ENCODE results near the gene UGT3A2. TPM values are rescaled to one million over a fixed set of nuclear protein-coding genes. Genes with fewer than 3 reads are reported as not detected.

The UGT3A2 gene
- polyA plus RNA-seq, 1 experiment = not detected

DNA sequence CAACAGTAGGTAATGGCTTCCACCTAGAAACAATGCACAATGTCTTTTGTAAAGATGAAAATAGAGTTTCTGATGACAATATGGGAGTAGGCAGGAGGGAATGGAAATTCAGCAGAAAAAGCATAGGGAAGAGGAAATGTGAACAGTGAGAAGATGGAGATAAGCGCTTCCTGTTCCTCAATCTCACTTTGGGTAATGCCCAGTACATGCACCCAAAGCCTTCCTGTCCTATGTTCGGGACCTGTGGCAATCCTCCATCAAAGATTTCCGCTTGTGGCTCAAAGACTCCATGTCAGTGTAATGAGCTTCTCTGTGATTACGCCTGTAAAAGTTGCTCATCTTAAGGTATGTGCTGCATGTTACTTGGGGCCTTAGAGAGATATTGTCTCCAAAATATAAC, 78.2 kb downstream of the UGT3A2 start:
- Histone ChIP-seq H3K27me3 (ENCODE audit: control insufficient read depth, insufficient read depth, low read length) (peaks cover 4% of the 10 kb centered on the region), H3K4me3 (ENCODE audit: low read depth, low read length) (no peak overlapping the region), H3K27ac (ENCODE audit: low read depth, low read length) (no peak overlapping the region), H3K9me3 (ENCODE audit: control insufficient read depth, insufficient read depth, low read length) (no peaks in the 10 kb centered on the region)
- ChIA-PET CTCF (no interaction called here), POLR2A (no interaction called here)
- TF ChIP-seq, protein P1, sequence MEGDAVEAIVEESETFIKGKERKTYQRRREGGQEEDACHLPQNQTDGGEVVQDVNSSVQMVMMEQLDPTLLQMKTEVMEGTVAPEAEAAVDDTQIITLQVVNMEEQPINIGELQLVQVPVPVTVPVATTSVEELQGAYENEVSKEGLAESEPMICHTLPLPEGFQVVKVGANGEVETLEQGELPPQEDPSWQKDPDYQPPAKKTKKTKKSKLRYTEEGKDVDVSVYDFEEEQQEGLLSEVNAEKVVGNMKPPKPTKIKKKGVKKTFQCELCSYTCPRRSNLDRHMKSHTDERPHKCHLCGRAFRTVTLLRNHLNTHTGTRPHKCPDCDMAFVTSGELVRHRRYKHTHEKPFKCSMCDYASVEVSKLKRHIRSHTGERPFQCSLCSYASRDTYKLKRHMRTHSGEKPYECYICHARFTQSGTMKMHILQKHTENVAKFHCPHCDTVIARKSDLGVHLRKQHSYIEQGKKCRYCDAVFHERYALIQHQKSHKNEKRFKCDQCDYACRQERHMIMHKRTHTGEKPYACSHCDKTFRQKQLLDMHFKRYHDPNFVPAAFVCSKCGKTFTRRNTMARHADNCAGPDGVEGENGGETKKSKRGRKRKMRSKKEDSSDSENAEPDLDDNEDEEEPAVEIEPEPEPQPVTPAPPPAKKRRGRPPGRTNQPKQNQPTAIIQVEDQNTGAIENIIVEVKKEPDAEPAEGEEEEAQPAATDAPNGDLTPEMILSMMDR (IDR thresholded peaks at IDR 0.05; ENCODE audit: low read depth, low read length) = no peak
- no peak for DNase-seq (ENCODE audit: low read depth, low spot score)

DNA sequence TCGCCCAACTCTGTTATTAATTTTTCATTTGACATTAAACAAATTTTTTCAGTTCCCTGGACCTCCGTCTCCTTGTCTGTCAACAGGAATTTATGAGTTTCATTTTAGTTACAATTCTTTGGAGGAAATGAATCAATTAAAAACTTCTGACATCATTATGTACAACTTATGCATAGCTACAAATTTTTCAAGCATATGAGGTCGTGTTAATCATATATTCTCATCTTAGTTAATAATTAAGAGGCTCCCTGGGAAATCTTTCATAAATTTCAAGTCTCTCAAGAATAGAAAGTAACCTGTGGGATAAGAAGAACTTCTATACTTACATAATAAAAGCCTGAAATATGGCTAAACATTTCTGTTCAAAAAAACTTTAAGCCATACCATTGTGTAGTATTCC, 78.9 kb downstream of the UGT3A2 start:
- no peak for DNase-seq (ENCODE audit: low read depth, low spot score)
- ChIA-PET POLR2A (no interaction called here), CTCF (interaction anchor here (0.9 kb wide), 1 partner anchor 91 kb away, joined by 4 read pairs; no protein-coding TSS in a partner anchor)
- Histone ChIP-seq H3K9me3 (ENCODE audit: control insufficient read depth, insufficient read depth, low read length) (no peaks in the 10 kb centered on the region), H3K4me3 (ENCODE audit: low read depth, low read length) (no peak overlapping the region), H3K27me3 (ENCODE audit: control insufficient read depth, insufficient read depth, low read length) (peaks cover 4% of the 10 kb centered on the region), H3K27ac (ENCODE audit: low read depth, low read length) (no peak overlapping the region)
- TF ChIP-seq, protein P1 (IDR thresholded peaks at IDR 0.05; ENCODE audit: low read depth, low read length) = no peak

Small RNA genes within 50 kb of the gene (small RNA-seq; reads per million reads assigned to genes)
- gene AC016612.1 (ENCODE audit: insufficient read length, low read depth) = not detected

Other genes with a start within 250 kb of the UGT3A2 start
- gene IL7R, start 210.0 kb downstream of the UGT3A2 start, polyA plus RNA-seq (2011; rRNA removed) = 36.5 and 43.7 TPM in 2 replicates
- gene CAPSL, start 128.3 kb downstream of the UGT3A2 start, polyA plus RNA-seq (2011; rRNA removed) = 0.09 and 0.19 TPM in 2 replicates
- not detected in 2 replicates for gene UGT3A1, start 75.5 kb downstream of the UGT3A2 start, polyA plus RNA-seq (2011; rRNA removed)
- 4.1 and 5.3 TPM in 2 replicates for gene LMBRD2, start 85.0 kb upstream of the UGT3A2 start, polyA plus RNA-seq (2011; rRNA removed)
- 21.6 and 24.6 TPM in 2 replicates for gene SKP2, start 85.2 kb upstream of the UGT3A2 start, polyA plus RNA-seq (2011; rRNA removed)
- gene NADK2, start 175.0 kb upstream of the UGT3A2 start, polyA plus RNA-seq (2011; rRNA removed) = 13.0 and 18.5 TPM in 2 replicates
- gene RANBP3L, start 235.0 kb upstream of the UGT3A2 start, polyA plus RNA-seq (2011; rRNA removed) = not detected in 2 replicates